Loucy (cell line): Measurements from ENCODE around the gene ZNF318.

Experiments used
- EZH2phosphoT487 ChIP-seq: fragments of 200-600 bp; IDR thresholded peaks from 2 replicates; pipeline ENCODE4 v1.6.1; 2018; ENCODE audit warnings: antibody characterized with exemption, mild to moderate bottlenecking, moderate library complexity, borderline replicate concordance
- TF ChIP-seq, protein P1 (sequence below): fragments of 200-600 bp; sonication (generic); conservative IDR thresholded peaks from 2 replicates; pipeline ENCODE4 v1.5.1; 2014; ENCODE audit warnings: mild to moderate bottlenecking, antibody characterized with exemption, low read length

DNA sequence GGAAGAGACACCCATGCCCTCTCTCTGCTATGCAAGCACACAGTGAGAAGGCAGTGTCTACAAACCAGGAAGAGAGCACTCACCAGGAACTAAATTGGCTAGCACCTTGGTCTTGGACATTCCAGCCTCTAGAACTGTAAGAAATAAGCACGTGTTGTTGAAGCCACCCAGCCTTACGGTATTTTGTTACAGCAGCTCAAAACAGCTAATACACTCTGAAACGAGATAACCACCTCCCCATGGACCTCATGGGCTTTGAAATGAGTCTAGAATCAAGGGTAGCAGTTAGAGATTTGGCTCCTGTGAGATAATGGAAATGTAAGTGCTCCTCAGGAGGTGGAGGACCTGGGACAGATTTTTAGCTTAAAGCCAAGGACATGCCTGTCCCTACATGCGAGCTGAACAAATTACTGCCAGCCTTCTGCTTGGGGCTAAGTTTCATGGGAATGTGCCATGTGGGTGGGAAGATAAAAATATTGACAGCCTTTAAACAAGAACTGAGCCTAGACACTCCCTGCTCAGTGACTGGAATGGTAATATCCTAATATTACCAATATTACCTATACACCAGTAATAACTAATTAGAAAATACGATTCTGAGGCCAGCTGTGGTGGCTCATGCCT lies 3.9 kb upstream of the ZNF318 start:
- TF ChIP-seq, protein P1, sequence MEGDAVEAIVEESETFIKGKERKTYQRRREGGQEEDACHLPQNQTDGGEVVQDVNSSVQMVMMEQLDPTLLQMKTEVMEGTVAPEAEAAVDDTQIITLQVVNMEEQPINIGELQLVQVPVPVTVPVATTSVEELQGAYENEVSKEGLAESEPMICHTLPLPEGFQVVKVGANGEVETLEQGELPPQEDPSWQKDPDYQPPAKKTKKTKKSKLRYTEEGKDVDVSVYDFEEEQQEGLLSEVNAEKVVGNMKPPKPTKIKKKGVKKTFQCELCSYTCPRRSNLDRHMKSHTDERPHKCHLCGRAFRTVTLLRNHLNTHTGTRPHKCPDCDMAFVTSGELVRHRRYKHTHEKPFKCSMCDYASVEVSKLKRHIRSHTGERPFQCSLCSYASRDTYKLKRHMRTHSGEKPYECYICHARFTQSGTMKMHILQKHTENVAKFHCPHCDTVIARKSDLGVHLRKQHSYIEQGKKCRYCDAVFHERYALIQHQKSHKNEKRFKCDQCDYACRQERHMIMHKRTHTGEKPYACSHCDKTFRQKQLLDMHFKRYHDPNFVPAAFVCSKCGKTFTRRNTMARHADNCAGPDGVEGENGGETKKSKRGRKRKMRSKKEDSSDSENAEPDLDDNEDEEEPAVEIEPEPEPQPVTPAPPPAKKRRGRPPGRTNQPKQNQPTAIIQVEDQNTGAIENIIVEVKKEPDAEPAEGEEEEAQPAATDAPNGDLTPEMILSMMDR, result no peak
- TF ChIP-seq EZH2phosphoT487, result no peak
